ENCODE data around the gene SLC29A3. TPM values are rescaled to one million over a fixed set of nuclear protein-coding genes. Genes with fewer than 3 reads are reported as not detected.
"Not testable (repeated sequence)": the region's sequence is repeated elsewhere in the genome, so short reads cannot be mapped to it uniquely, and the experiment has no call there.

SLC29A3 gene
- total RNA-seq (2014; rRNA removed; shearing (Covaris generic)), result 5.2 and 6.9 TPM in 2 replicates

- Histone ChIP-seq H3K36me3 (replicated peaks; ENCODE audit: control insufficient read depth, insufficient read depth, low read length) (peaks cover 4% of the 10 kb centered on the region; the same call in 1 of the 2 replicates), H3K27me3 (ENCODE audit: control insufficient read depth, insufficient read depth, low read length) (no peaks in the 10 kb centered on the region), H3K4me3 (ENCODE audit: insufficient read depth, low read depth, low read length) (peak within 1 kb of the TSS; percentile 80)
- DNase-seq, result peak; percentile 97
These were observed at the start of gene SLC29A3 for GRCh38 chr10:71319042-71319799. Gene SLC29A3 (plus strand): TSS chr10:71319259. CDS start chr10:71319310, 51 bp downstream.

- H3K4me3 ChIP-seq (ENCODE audit: insufficient read depth, low read depth, low read length), result 0 out of 2 replicates have a peak overlapping the region, but pooled peaks have one; percentile 16
- no peaks in the 10 kb centered on the region for H3K27me3 ChIP-seq (ENCODE audit: control insufficient read depth, insufficient read depth, low read length)
- peak; percentile 90 for DNase-seq
- no peaks in the 10 kb centered on the region for H3K36me3 ChIP-seq (replicated peaks; ENCODE audit: control insufficient read depth, insufficient read depth, low read length)
These were observed 49.5 kb upstream of the SLC29A3 start for GRCh38 chr10:71269301-71270288.

- no peaks in the 10 kb centered on the region for H3K27me3 ChIP-seq (ENCODE audit: control insufficient read depth, insufficient read depth, low read length)
- H3K36me3 ChIP-seq (replicated peaks; ENCODE audit: control insufficient read depth, insufficient read depth, low read length), result no peaks in the 10 kb centered on the region
- DNase-seq, result peak; percentile 89
- no peak overlapping the region for H3K4me3 ChIP-seq (ENCODE audit: insufficient read depth, low read depth, low read length)
These were observed 48.5 kb upstream of the SLC29A3 start for GRCh38 chr10:71270301-71271220.

GRCh38 chr10:71271662-71272055 is 47.4 kb upstream of the SLC29A3 start:
- H3K4me3 ChIP-seq (ENCODE audit: insufficient read depth, low read depth, low read length), result no peak overlapping the region

GRCh38 chr10:71272056-71272771 is 46.8 kb upstream of the SLC29A3 start:
- DNase-seq, result peak; percentile 74

More at GRCh38 chr10:71271662-71272055, 47.4 kb upstream of the SLC29A3 start:
- H3K27me3 ChIP-seq (ENCODE audit: control insufficient read depth, insufficient read depth, low read length), result no peaks in the 10 kb centered on the region
- no peaks in the 10 kb centered on the region for H3K36me3 ChIP-seq (replicated peaks; ENCODE audit: control insufficient read depth, insufficient read depth, low read length)
- DNase-seq, result no peak

DNA sequence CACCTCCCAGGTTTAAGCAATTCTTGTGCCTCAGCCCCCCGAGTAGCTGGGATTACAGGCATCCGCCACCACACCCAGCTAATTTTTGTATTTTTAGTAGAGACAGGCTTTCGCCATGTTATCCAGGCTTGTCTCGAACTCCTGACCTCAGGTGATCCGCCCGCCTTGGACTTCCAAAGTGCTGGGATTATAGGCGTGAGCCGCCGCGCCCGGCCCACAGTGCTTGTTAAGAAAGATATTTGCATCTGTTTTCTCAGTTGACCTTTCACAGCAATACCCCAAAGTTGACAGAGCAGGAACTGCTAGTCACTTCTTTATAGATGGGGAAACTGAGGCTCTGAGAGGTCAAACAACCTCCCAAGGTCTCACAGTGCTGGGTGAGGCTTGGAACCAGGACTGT is 46.1 kb upstream of the SLC29A3 start:
- not testable (repeated sequence) for DNase-seq; H3K4me3 ChIP-seq (ENCODE audit: insufficient read depth, low read depth, low read length); H3K36me3 ChIP-seq (replicated peaks; ENCODE audit: control insufficient read depth, insufficient read depth, low read length); H3K27me3 ChIP-seq (ENCODE audit: control insufficient read depth, insufficient read depth, low read length)

More at GRCh38 chr10:71272056-71272771, 46.8 kb upstream of the SLC29A3 start:
- H3K27me3 ChIP-seq (ENCODE audit: control insufficient read depth, insufficient read depth, low read length), result no peaks in the 10 kb centered on the region
- no peaks in the 10 kb centered on the region for H3K36me3 ChIP-seq (replicated peaks; ENCODE audit: control insufficient read depth, insufficient read depth, low read length)
- H3K4me3 ChIP-seq (ENCODE audit: insufficient read depth, low read depth, low read length), result no peak overlapping the region

DNA sequence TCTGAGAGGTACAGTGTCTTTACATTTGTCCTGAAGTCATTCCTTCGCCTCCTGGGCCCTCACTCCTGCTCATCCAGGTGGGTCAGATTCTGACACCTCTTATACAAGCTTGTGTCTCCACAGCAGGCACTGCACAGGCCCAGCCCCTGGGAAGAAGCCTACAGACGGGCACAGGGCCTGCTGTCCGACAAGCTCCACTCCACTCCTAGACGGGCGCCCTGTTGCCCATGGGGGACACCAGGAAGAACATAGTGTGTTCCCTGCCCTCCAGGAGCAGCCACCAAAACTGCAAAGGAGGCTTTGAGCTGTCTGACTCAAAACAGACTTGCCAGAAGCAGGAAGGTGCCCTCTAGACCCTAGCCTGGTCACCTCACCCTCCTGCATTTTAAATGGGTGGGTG is 45.6 kb upstream of the SLC29A3 start:
- Histone ChIP-seq H3K4me3 (ENCODE audit: insufficient read depth, low read depth, low read length) (no peak overlapping the region), H3K36me3 (replicated peaks; ENCODE audit: control insufficient read depth, insufficient read depth, low read length) (no peaks in the 10 kb centered on the region), H3K27me3 (ENCODE audit: control insufficient read depth, insufficient read depth, low read length) (no peaks in the 10 kb centered on the region)
- no peak for DNase-seq

GRCh38 chr10:71274901-71275796 is 43.9 kb upstream of the SLC29A3 start:
- Histone ChIP-seq H3K27me3 (ENCODE audit: control insufficient read depth, insufficient read depth, low read length) (no peaks in the 10 kb centered on the region), H3K36me3 (replicated peaks; ENCODE audit: control insufficient read depth, insufficient read depth, low read length) (peaks cover 1% of the 10 kb centered on the region; the same call in 1 of the 2 replicates), H3K4me3 (ENCODE audit: insufficient read depth, low read depth, low read length) (no peak overlapping the region)
- no peak for DNase-seq

GRCh38 chr10:71276873-71277272 is 42.2 kb upstream of the SLC29A3 start:
- Histone ChIP-seq H3K36me3 (replicated peaks; ENCODE audit: control insufficient read depth, insufficient read depth, low read length) (peaks cover 1% of the 10 kb centered on the region; the same call in 1 of the 2 replicates), H3K27me3 (ENCODE audit: control insufficient read depth, insufficient read depth, low read length) (no peaks in the 10 kb centered on the region), H3K4me3 (ENCODE audit: insufficient read depth, low read depth, low read length) (no peak overlapping the region)
- DNase-seq, result no peak

GRCh38 chr10:71277914-71278665 is 41.0 kb upstream of the SLC29A3 start:
- H3K36me3 ChIP-seq (replicated peaks; ENCODE audit: control insufficient read depth, insufficient read depth, low read length), result peaks cover 1% of the 10 kb centered on the region; the same call in 1 of the 2 replicates
- no peak overlapping the region for H3K4me3 ChIP-seq (ENCODE audit: insufficient read depth, low read depth, low read length)
- DNase-seq, result no peak
- H3K27me3 ChIP-seq (ENCODE audit: control insufficient read depth, insufficient read depth, low read length), result no peaks in the 10 kb centered on the region

DNA sequence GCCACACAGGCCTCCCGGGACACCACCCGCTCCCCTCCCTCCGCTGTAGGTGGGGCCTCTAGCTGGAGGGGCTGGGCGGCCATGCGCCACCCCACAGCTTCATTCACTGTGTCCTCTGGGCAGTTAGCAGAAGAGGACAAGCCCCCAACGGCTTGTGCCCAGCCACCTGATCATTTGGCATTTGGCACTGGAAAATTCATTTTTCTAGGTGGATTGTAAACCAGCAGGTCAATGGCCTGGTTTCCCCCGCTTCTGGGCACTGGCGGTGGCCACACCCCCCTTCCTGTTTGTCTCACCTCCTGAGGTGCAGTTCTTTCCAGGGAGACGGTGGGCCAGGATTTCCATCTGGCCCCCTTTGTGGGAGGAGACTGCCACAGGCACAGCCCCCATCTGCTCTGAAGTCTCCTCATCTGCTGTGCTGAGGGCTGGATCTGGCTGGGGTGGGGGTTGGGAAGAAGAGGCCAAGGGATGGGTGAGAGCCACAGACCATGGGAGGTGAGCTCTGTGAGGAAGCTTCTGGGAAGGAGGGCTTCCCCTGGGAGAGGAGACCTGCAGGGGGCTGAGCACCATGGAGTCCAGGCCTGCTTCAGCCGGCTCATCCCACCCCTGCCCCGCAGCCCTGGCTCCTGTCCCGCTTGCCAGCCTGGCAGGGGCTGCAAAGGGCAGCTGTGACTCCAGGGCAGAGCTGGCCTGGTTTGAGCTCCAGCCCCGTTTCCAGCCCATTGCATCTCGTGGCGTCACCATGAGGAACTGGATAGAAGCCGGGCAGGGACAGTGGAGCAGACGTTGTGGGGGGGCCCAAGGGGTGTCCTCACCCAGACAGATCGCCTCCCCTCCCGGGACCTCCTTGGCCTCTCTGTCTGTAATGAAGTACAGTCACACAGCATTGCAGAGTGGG is 40.1 kb upstream of the SLC29A3 start:
- Histone ChIP-seq H3K36me3 (replicated peaks; ENCODE audit: control insufficient read depth, insufficient read depth, low read length) (peaks cover 1% of the 10 kb centered on the region; the same call in 1 of the 2 replicates), H3K27me3 (ENCODE audit: control insufficient read depth, insufficient read depth, low read length) (no peaks in the 10 kb centered on the region), H3K4me3 (ENCODE audit: insufficient read depth, low read depth, low read length) (no peak overlapping the region)
- peak; percentile 85 for DNase-seq

Measured in H7 (cell line).